ENCODE measurements around the gene UPF2.
"Not testable (repeated sequence)": the region's sequence is repeated elsewhere in the genome, so short reads cannot be mapped to it uniquely, and the experiment has no call there.

UPF2 gene

DNA sequence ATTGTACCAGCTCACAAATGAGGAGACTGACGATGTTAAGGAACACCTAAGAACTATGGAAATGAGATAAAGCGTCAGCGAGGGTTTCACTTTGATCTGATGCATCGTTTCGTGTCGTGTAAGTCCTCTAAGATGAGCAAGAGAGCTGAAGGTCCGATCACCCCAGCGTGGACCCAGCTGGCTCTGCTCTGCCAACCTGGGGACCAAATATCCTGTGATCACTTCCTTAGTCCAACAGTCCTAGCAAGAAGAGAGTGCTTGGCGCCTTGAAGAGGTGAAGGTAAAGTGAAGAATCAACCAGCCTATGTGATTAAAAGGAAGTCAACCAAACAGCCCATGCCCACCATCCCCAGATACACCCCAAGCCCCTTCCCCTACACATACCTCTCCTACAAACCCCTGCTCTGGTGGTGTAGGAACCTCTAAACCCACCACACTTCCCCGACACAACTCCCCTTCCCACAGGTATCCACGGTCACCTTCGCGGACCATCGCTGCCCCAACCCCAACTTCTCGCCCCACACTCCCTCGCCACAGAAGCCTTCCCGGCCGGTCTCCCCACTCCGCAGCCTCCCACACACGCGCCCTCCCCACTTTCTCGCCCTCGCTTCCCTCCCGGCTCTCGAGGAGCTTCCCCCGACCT is 722 bp downstream of the UPF2 start:
- DNase-seq, result no peak

DNA sequence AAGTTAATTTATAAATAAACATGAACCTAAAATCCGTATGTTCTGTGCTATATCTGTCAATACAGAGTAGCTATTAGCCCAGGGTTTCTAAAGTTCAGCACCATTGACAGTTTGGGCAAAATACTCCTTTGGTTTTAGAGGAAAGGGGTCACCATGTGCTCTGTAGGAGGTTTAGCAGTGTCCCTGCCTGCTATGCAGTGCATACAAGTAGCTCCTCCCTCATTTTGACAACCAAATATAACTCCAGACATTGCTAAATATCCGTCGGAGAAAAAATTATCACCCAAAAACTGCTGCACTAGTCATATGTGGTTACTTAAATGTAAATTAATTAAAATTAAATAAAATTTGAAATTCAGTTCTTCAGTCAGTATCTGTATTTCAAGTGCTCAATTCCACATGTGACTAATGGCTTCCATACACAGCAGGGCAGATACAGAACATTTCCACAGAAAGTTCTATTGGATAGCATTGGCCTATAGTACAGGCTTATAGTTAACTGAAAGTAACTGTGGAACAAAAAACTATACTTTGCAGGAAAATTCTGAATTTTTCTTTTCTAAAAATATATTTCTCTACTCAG is 6.4 kb downstream of the UPF2 start:
- no peak for DNase-seq

DNA sequence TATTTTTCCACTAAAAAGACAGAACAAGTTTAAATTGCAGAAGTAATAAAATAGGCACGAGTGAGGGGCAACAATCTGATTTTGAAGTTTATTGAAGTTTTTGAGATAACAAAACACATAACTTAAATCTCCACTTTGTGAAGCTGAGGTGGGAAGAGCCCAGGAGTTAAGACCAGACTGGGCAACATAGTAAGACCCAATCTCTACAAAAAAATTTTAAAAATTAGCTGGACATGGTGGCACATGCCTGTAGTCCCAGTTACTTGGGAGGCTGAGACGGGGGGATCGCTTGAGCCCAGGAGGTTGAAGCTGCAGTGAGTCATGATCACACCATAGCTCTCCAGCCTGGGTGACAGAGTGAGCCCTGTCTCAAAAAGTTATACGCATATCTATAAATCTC is 11.2 kb downstream of the UPF2 start:
- DNase-seq, result no peak

DNA sequence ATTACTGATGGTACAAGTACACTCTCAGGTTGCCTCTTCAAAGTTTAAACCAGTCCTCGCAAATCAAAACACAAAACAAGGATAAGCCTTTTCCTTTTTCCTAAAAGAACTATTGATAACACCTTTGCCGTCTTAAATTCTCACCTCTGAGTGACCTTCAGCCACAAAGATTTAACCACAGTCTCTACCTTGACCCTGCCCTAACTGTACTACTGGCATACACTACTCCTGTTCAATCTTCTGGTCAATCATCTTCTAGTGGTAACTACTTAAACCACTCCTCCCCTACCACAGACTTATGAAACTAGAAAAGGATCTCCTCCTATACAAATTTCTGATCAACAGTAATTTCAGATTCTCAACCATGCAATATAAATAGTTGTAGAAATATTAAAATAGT is 15.1 kb downstream of the UPF2 start:
- DNase-seq, result no peak

DNA sequence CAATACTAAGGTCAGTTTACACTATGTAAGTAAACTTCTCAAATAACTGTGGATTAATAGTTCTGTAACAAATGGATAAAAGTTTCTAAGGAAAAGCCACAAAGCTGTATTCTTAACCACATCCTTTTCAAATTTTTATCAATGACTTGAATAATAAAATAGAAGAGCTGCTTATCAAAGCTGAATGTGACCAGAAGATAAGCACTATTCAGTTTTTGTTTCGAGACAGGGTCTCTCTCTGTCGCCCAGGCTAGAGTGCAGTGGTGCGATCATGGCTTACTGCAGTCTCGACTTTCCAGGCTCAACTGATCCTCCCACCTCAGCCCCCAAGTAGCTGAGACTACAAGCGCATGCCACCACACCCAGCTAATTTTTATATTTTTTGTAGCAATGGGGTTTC is 17.0 kb downstream of the UPF2 start:
- no peak for DNase-seq

DNA sequence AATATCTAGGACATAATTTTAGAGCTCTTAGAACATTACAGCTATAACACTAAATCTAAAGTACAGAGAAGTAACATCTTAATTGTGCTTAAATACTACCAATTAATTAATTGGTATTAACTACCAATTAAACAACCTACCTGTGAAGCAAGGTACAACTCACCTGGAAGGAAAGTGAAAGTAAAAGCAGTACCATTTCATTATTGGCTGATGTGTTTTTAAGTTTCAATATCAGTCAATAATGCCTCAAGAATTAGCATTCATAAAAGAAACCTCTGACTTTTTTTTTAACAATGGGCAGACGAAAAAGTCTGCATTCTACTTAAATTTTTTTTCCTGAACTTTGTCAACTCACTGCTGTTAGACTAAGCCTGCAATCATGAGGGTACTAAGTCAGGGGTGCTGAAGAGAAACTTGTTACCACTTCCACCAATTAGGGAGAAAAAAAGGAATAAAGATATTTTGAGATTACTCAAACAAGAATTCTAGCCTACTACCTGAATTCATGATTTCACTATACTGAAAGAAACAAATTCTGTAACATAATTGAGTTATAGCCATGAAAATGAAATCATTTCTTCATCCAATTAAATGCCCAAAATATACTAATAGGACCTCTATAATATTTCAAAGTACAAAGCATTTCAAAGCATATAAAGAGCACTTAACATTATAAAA is 19.9 kb downstream of the UPF2 start:
- DNase-seq, result no peak

DNA sequence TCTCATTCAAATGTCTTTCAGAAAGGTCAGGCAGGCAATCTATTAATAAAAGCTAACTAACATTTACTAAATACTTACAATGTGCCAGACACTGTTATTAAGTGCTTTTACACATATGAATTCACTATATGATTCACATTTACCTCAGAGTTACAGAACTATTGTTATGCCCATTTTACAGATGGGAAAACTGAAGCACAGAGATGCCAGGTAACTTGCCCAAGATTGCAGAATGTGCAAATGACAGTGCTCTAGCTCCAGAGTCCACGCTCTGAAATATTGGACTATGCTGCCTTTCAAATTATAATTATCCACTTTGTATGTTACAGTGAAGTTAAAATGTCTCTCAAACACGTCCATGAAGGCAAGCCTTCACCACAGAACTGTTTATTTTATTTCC is 22.0 kb downstream of the UPF2 start:
- no peak for DNase-seq

DNA sequence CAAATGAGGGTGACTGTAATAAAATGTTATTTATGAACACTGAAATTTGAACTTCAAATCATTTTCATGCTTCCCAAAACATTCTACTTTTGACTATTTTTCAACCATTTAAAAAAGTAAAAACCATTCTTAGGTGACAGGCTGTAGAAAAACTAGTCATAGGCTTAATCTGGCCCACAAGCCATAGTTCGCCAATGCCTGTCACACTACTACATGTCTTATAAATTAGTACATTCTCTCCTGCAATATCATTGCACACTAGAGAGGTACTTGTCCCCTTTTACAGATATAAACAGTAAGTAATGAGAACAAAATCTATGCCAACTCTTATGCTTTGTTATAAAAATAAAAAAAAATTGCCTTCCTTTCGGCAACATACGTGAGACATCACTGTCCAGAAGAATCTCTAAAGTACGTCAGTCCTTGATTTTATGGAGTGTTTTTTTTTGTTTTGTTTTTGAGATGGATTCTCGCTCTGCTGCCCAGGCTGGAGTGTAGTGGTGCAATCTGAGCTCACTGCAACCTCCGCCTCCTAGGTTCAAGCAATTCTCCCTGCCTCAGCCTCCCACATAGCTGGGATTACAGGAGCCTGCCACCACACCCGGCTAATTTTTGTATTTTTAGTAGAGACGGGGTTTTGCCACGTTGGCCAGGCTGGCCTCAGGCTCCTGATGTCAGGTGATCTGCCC is 23.2 kb downstream of the UPF2 start:
- DNase-seq, result no peak

DNA sequence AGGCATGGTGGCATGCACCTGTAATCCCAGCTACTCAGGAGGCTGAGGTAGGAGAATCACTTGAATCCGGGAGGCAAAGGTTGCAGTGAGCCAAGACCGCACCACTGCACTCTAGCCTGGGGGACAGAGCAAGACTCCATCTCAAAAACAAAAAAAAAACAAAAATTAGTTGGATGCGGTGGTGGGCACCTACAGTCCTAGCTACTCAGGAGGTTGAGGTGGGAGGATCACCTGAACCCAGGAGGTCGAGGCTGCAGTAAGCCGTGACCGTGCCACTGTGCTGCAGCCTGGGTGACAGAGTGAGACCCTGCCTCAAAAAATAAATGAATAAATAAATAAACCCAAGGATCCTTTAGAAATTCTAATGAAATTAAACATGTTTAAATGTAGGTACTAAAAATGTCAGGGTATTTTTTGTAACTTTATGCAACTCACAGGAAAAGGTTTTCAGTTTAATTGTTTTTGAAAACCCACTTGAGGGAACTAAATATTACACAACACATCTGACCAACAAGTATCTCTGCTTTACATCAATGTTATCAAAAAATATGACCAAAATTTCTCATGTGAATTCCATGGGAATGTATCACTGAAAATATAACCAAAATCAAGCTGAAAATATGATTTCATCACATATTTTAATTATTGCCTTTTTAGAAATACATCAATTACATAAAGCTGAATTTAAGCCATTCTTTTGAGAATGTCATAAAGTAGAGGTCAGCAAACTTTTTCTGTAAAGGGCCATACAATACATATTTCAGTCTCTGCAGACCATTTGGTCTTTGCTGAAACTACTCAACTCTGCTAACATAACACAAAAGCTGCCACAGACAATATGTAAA is 23.9 kb downstream of the UPF2 start:
- no peak for DNase-seq

DNA sequence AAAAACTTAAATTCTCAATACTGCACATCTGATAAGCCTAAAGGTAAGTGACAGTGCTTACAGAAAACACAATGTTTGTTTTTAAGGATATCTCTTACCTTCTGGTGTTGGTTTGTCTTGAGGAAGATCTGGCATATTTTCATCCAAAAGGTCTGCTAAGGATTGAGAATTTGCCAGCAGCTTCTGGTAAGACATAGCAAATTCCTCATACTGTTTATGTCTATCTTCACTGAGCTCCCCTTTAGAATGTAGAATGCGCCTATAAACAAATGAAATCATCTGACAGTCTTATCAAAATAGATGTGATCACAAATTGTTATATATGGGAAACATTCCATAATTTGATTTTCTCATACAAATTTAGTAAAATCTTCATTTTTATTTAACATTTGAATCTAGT is 28.7 kb downstream of the UPF2 start:
- no peak for DNase-seq

DNA sequence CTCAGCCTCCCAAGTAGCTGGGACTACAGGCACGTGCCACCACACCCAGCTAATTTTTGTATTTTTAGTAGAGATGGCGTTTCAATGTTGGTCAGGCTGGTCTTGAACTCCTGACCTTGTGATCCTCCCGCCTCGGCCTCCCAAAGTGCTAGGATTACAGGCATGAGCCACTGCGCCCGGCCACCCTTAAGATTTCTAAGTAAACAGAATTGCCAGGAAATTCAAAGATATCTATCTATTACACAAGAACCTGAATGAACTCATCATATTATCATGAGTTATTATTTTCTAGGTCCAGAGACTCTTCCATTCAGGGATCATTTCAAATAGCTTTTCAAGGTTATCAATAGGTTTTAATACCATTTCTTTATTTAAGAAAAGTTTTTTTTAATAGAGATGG is 29.2 kb downstream of the UPF2 start:
- not testable (repeated sequence) for DNase-seq

DNA sequence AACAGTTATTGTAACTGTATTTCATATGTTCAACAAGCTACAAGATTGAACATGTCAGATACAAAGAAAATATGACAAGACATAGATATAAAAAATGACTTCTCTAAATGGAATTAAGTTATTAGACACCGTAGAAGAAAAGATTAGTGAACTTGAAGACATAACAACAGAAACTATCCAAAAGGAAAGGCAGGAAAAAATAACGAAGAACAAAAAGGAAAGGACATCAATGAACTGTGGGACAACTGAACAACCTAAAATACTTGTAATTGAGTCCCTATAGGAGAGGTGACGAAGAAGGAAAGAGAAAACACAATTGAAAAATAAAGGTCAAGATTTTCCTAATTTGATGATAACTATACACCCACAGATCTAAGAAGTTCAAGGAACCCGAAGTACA is 32.3 kb downstream of the UPF2 start:
- DNase-seq, result no peak

DNA sequence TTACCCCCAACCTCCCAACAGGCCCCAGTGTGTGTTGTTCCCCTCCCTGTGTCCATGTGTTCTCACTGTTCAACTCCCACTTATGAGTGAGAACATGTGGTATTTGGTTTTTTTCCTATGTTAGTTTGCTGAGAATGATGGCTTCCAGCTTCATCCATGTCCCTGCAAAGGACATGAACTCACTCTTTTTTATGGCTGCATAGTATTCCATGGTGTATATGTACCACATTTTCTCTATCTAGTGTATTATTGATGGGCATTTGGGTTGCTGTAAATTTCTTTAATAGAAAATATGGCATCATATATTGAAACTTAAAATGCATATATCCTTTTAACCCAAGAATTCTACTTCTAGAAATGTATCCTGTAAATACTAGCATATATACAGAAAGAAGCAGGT is 33.8 kb downstream of the UPF2 start:
- not testable (repeated sequence) for DNase-seq

DNA sequence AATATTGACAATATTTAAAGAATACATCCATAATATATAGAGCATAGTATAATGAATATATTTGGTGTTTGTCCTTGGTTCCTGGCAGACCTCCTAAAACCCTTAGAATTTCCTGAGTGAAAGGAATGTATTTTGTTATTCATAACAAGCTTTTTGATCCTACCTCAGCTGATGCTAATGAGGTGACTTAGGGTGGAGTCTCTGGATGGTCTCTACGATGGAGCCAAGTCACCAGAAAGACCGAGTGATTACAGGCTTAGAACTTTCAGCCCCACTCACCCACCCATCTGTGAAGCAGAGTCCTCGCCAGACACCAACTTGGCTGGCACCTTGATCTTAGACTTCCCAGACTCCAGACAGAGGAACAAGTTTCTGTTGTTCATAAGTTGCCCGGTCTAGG is 35.9 kb downstream of the UPF2 start:
- DNase-seq, result no peak

DNA sequence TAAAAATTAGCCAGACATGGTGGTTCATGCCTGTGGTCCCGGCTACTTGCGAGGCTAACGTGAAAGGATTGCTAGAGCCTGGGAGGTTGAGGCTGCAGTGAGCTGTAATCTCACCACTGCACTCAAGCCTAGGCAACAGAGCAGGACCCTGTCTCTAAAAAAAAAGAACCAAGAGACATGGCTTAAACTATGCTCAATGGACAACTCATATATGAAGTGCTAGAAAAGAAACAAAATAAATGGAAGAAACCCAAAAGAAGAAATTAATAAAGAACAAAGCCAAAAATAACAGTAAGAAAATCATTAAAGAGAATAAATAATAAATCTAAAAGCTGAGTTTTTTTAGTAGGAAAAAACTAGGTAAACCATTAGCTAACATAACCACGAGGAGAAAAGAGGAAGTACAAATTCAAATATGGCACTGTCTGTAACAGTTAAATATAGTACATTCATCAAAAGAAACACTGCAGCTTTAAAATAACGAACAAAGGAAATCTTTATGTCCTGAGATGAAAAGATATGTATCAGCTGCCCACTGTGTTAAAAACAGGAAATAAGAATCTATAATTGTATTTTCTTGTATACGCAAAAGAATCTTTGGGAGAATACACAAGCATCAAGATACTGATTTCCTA is 48.7 kb downstream of the UPF2 start:
- DNase-seq, result no peak

DNA sequence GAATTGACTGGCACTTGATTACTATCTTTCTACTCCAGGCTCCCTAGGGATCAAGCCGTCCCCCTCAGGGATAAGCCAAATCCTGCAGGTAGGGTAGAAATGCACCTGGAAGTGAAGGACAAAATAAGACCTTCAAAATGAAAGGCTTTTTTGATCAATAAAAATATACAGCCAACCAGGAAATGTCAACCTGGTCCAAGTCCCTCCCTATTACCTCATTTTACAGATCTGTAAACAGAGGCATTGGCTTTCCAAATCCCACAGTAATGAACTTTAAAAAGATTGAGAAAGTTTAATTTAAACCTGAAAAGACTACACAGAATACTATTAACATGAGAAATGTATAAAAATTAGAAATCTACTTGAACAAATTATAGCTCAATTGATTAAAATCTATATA is 53.7 kb downstream of the UPF2 start:
- no peak for DNase-seq

DNA sequence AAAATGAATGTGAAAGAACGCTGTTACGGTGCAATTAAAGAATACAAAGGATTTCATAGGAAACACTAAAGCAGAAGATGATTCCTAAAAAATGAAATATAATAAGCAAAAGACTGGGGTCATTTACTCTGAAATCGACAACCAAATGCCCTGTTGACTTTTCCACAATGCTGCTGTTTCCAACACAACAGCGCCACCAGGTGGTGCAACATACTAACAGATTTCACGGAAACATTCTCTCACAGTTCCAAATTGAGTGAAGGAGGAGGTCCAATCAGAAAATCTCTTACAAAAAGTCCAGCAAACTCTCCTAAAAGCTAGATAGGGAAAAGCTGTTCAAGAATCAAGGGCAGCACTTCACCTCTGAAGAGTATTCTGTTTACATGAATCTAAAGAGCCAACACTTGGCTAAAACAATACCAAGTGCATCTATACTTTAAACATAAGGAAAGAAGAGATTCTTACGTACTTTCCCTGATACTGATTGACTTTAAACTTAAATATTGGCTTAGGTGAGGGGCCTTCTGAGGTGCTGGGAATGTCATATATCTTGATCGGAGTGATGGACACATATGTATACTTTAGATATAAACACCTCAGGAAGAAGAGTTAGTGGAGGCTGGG is 55.9 kb downstream of the UPF2 start:
- peak; percentile 6 for DNase-seq

DNA sequence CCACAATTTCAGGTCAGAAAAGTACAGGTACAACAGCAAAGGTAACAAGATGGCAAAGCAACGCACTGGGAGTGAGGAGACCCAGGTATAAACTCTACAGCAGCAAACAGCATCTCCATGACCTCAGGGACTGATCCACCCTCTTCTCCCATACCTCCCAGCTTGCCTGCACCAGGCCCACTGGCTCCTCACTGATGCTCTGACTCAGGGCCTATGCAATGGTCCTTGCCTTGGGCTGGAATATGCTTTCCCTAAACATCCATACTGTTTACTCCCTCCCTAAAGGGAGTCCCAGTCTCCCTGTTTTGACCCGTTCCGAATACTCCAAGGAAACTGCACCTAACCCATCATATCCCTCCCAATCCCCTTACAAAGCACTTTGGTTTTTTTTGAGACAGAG is 60.4 kb downstream of the UPF2 start:
- no peak for DNase-seq

DNA sequence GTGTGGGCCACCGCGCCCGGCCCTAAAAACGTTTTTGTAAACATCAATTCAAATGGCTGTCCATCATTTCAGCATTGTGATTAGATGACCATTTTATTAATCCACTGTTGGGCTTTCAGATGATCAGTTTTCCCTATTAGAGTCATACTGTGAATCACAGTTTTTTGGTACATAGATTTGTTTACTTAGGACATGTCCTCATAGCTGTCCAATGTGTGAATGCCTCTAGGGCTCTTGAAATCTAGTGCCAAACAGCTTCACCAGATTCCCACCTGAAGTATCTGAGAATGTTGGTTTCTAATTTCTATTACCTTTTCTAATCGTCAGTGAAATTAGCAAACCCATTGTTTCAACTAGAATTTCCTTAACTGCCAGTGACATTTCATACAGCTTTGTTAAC is 66.8 kb downstream of the UPF2 start:
- no peak for DNase-seq

DNA sequence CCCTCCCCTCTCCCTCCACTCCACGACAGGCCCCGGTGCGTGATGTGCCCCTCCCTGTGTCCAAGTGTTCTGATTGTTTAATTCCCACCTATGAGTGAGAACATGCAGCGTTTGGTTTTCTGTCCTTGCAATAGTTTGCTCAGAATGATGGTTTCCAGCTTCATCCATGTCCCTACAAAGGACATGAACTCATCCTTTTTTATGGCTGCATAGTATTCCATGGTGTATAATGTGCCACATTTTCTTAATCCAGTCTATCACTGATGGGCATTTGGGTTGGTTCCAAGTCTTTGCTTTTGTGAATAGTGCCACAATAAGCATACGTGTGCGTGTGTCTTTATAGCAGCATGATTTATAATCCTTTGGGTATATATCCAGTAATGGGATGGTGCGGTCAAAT is 70.1 kb downstream of the UPF2 start:
- not testable (repeated sequence) for DNase-seq

DNA sequence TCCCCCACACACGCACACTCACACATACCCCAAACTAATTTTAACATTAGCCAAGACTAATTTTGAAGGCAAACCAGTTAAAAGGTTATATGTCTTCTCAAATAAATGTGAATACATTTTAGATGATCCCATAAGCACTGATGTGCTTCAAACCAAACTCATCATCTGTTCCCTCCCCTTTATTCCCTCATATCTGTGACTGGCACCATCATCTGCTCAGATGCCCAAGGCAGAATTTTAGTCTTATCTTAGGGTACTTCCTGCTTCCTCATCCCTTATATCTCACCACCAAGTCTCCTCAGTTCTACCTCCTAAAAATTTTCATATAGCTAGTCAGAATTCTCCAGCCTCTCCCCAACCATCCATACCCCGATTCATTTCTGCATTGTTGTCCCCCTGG is 80.4 kb downstream of the UPF2 start:
- no peak for DNase-seq

DNA sequence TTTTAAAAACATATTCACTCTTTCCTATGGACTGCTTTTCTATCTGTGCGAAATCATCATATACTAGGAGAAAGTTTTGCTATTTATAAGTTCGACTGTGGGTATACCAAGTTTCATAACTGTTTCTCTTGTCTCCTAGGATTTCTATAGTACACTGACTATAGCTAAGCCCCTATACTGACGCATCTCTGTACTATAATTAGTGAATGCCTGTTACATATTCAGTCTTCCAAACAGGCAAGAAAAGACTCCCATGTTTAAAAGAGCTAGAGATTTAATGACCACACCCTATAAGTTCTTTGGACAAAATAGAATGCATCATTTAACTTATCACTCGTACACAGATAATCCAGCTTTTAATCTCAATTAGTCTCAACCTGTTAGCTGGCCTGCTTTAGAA is 80.8 kb downstream of the UPF2 start:
- DNase-seq, result no peak

All from SHP77 treated with DMSO at 0.1 percent for 48 hours (cell line).